WTC11 (cell line): ENCODE data around the gene MSI1. TPM values are rescaled to one million over a fixed set of nuclear protein-coding genes. Genes with fewer than 3 reads are reported as not detected.
A peak's percentile ranks its signal among the peaks of the same experiment; 100 is the strongest.

Source experiments
- ATAC-seq: fragments of 200-7000 bp; cut with Tn5 transposase; 2 replicates; pipeline ENCODE4 v1.10.0; 2021; ENCODE audit warnings: mild to moderate bottlenecking, moderate library complexity
- CTCF ChIA-PET: fragments of 300-600 bp; sonication (Branson Sonifier 250); formaldehyde crosslinking; loops from one replicate; lab custom pipeline; 2021; ENCODE audit warnings: antibody characterized with exemption; lab: Charles Lee
- POLR2A ChIA-PET: fragments of 350-600 bp; sonication (Branson Sonifier 250); formaldehyde crosslinking; loops from one replicate; lab custom pipeline; 2021; ENCODE audit warnings: antibody characterized with exemption; lab: Charles Lee
- DNase-seq: peaks from one replicate; pipeline ENCODE4 v3.0.0; 2021; ENCODE audit warnings: low spot score
- H3K27ac Mint-ChIP-seq: 2 replicates; pipeline ENCODE4 v1.8.0; 2021; ENCODE audit warnings: mixed read lengths
- H3K27me3 Mint-ChIP-seq: 2 replicates; pipeline ENCODE4 v1.8.0; 2021; ENCODE audit warnings: low read depth, mild to moderate bottlenecking, moderate library complexity, mixed read lengths
- H3K36me3 Mint-ChIP-seq: 2 replicates; pipeline ENCODE4 v1.8.0; 2021; ENCODE audit warnings: mixed read lengths
- H3K4me1 Mint-ChIP-seq: 2 replicates; pipeline ENCODE4 v1.8.0; 2022; ENCODE audit warnings: mixed read lengths
- H3K4me3 Mint-ChIP-seq: 2 replicates; pipeline ENCODE4 v1.8.0; 2021; ENCODE audit warnings: mild to moderate bottlenecking, moderate library complexity, mixed read lengths
- H3K9me3 Mint-ChIP-seq: 2 replicates; pipeline ENCODE4 v1.8.0; 2021; ENCODE audit warnings: mixed read lengths
- ELF4 ChIP-seq: sonication (generic); formaldehyde crosslinking; IDR thresholded peaks from 2 replicates; pipeline ENCODE4 v1.8.1; 2022; ENCODE audit warnings: low read depth, mild to moderate bottlenecking, moderate library complexity, missing genetic modification reagents
- EMX1 ChIP-seq: fragments of 250-450 bp; sonication (Bioruptor Pico); IDR thresholded peaks from 2 replicates; pipeline ENCODE4 v1.8.0; 2021; ENCODE audit warnings: mild to moderate bottlenecking
- ESRRA ChIP-seq: sonication (generic); formaldehyde crosslinking; IDR thresholded peaks from 2 replicates; pipeline ENCODE4 v1.8.1; 2022; ENCODE audit warnings: mild to moderate bottlenecking, missing genetic modification reagents, borderline replicate concordance
- FOXJ3 ChIP-seq: sonication (generic); formaldehyde crosslinking; IDR thresholded peaks from 2 replicates; pipeline ENCODE4 v1.9.0; 2021; ENCODE audit warnings: missing genetic modification reagents, mild to moderate bottlenecking, borderline replicate concordance
- FOXP1 ChIP-seq: sonication (generic); formaldehyde crosslinking; IDR thresholded peaks from 2 replicates; pipeline ENCODE4 v1.8.0; 2022; ENCODE audit warnings: missing genetic modification reagents, mild to moderate bottlenecking, moderate library complexity, borderline replicate concordance
- GABPB1 ChIP-seq: sonication (generic); formaldehyde crosslinking; IDR thresholded peaks from 2 replicates; pipeline ENCODE4 v1.8.1; 2023; ENCODE audit warnings: mild to moderate bottlenecking, missing genetic modification reagents
- NFE2L1 ChIP-seq: sonication (generic); formaldehyde crosslinking; IDR thresholded peaks from 2 replicates; pipeline ENCODE4 v1.8.1; 2023; ENCODE audit warnings: missing genetic modification reagents
- NFYB ChIP-seq: sonication (generic); formaldehyde crosslinking; conservative IDR thresholded peaks from 2 replicates; pipeline ENCODE4 v1.8.0; 2022; ENCODE audit warnings: low read depth, missing genetic modification reagents
- OVOL2 ChIP-seq: fragments of 250-450 bp; sonication (Bioruptor Pico); IDR thresholded peaks from 2 replicates; pipeline ENCODE4 v1.9.0; 2021; ENCODE audit warnings: mild to moderate bottlenecking, borderline replicate concordance
- PRRX2 ChIP-seq: fragments of 250-450 bp; sonication (Bioruptor Pico); IDR thresholded peaks from 2 replicates; pipeline ENCODE4 v1.8.0; 2021; ENCODE audit warnings: mild to moderate bottlenecking
- SMAD4 ChIP-seq: sonication (generic); formaldehyde crosslinking; IDR thresholded peaks from 2 replicates; pipeline ENCODE4 v1.8.0; 2022; ENCODE audit warnings: mild to moderate bottlenecking, missing genetic modification reagents
- TEAD1 ChIP-seq: sonication (generic); formaldehyde crosslinking; IDR thresholded peaks from 2 replicates; pipeline ENCODE4 v1.8.0; 2022; ENCODE audit warnings: mild to moderate bottlenecking, missing genetic modification reagents
- TEAD4 ChIP-seq: sonication (generic); formaldehyde crosslinking; IDR thresholded peaks from 2 replicates; pipeline ENCODE4 v1.8.0; 2022; ENCODE audit warnings: mild to moderate bottlenecking, missing genetic modification reagents
- ZNF317 ChIP-seq: sonication (generic); formaldehyde crosslinking; IDR thresholded peaks from 2 replicates; pipeline ENCODE4 v1.8.1; 2023; ENCODE audit warnings: low read depth, mild to moderate bottlenecking, moderate library complexity, missing genetic modification reagents, borderline replicate concordance
- ZNF671 ChIP-seq: fragments of 250-450 bp; sonication (Bioruptor Pico); IDR thresholded peaks from 2 replicates; pipeline ENCODE4 v1.8.0; 2021; ENCODE audit warnings: mild to moderate bottlenecking
- total RNA-seq: library from RNA; stranded (reverse); gene quantifications from 3 replicates; pipeline ENCODE4 v1.2.3, GENCODE V29; 2021
- TF ChIP-seq, protein P1 (sequence below): sonication (generic); formaldehyde crosslinking; IDR thresholded peaks from 2 replicates; pipeline ENCODE4 v1.8.0; 2023; ENCODE audit warnings: mild to moderate bottlenecking, missing genetic modification reagents
- TF ChIP-seq, protein P2 (sequence below): sonication (generic); formaldehyde crosslinking; IDR thresholded peaks from 2 replicates; pipeline ENCODE4 v1.8.1; 2022; ENCODE audit warnings: mild to moderate bottlenecking, moderate library complexity, missing genetic modification reagents
- TF ChIP-seq, protein P3 (sequence below): sonication (generic); formaldehyde crosslinking; IDR thresholded peaks from 2 replicates; pipeline ENCODE4 v1.8.1; 2023; ENCODE audit warnings: mild to moderate bottlenecking, missing genetic modification reagents
- TF ChIP-seq, protein P4 (sequence below): fragments of 250-450 bp; sonication (Bioruptor Pico); IDR thresholded peaks from 2 replicates; pipeline ENCODE4 v1.8.0; 2021; ENCODE audit warnings: mild to moderate bottlenecking
- TF ChIP-seq, protein P5 (sequence below): fragments of 200-600 bp; IDR thresholded peaks from 2 replicates; pipeline ENCODE4 v1.8.0; 2022; ENCODE audit warnings: antibody characterized with exemption

MSI1 gene
- total RNA-seq, 1 experiment from 2014 or later = 71.5 TPM

DNA sequence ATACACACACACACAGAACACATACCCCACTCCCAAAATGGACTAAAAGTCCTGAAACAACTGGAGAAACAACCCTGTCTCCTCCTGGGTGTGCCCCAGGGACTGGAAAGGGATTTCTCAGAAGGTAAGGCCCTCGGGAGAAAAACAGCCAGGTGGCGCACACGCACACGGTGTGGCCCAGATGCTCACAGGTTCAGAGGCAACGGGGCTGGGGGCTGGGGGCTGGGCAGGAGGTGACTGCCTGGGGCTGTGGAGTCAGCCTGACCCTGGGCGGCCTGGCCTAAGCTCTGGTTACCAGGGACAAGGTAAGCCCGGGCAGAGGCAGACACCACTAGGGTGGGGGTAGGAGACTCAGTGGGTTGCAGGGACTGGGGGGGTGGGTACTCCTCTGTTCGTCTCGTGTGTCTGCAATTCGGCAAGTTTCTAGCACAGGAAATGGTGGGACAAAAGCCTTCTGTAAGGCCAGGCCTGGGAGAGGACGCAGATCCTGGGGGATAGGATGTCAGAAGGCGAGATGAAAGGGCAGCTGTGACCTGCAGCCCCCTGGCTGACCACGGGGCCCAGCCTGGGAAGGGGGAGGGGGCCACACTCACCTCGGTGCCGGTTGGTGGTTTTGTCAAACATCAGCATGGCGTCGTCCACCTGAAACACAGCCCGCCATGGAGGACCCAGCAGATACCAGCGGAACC, 10.4 kb downstream of the MSI1 start:
- CTCF ChIA-PET = interaction anchor here (0.7 to 3.7 kb wide), 12 partner anchors 9 to 129 kb away, joined by 3 to 89 read pairs (median 4); partner anchors contain the start of gene COX6A1
- ATAC-seq = peak; percentile 53
- H3K36me3 Mint-ChIP-seq = peaks cover 36% of the 10 kb centered on the region

DNA sequence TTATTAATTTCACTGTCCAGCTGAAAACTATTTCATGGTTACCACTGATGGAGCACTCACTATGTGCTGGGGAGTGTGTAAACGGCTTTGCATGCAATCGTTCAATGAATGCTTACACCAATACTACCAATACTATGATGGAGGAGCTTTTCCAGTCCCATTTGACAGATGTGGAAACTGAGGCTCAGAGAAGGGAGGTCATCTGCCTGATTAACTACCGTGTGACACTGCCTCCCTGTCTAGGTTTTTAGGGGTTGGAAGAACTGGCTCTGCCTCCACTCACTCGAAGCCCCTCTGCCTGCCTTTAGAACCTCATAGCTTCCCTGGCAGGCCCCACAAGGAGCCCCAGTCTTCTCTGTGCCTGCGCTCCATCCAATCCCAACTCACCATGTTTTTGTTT, 11.9 kb downstream of the MSI1 start:
- Mint-ChIP-seq H3K4me3 (no peak overlapping the region), H3K9me3 (no peaks in the 10 kb centered on the region), H3K27ac (peak overlapping the region; percentile 63), H3K4me1 (peaks cover 30% of the 10 kb centered on the region), H3K36me3 (peaks cover 44% of the 10 kb centered on the region), H3K27me3 (no peaks in the 10 kb centered on the region)
- ChIA-PET CTCF (interaction anchor here (0.6 to 3.7 kb wide), 19 partner anchors 10 to 156 kb away, joined by 3 to 89 read pairs (median 4); partner anchors contain the start of genes COX6A1, GATC, RPLP0 and SRSF9), POLR2A (interaction anchor here (0.9 kb wide), 1 partner anchor 76 kb away, joined by 3 read pairs; no protein-coding TSS in a partner anchor)
- DNase-seq (no peak), ATAC-seq (no peak)
- TF ChIP-seq ZNF671 = no peak
- TF ChIP-seq, protein P1, sequence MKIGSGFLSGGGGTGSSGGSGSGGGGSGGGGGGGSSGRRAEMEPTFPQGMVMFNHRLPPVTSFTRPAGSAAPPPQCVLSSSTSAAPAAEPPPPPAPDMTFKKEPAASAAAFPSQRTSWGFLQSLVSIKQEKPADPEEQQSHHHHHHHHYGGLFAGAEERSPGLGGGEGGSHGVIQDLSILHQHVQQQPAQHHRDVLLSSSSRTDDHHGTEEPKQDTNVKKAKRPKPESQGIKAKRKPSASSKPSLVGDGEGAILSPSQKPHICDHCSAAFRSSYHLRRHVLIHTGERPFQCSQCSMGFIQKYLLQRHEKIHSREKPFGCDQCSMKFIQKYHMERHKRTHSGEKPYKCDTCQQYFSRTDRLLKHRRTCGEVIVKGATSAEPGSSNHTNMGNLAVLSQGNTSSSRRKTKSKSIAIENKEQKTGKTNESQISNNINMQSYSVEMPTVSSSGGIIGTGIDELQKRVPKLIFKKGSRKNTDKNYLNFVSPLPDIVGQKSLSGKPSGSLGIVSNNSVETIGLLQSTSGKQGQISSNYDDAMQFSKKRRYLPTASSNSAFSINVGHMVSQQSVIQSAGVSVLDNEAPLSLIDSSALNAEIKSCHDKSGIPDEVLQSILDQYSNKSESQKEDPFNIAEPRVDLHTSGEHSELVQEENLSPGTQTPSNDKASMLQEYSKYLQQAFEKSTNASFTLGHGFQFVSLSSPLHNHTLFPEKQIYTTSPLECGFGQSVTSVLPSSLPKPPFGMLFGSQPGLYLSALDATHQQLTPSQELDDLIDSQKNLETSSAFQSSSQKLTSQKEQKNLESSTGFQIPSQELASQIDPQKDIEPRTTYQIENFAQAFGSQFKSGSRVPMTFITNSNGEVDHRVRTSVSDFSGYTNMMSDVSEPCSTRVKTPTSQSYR (CRISPR knock-in tag) = no peak
- TF ChIP-seq PRRX2 (CRISPR knock-in tag) = no peak
- TF ChIP-seq SMAD4 = no peak
- no peak for TF ChIP-seq FOXJ3
- no peak for TF ChIP-seq NFYB (CRISPR knock-in tag)
- TF ChIP-seq NFE2L1 (CRISPR knock-in tag) = no peak
- no peak for TF ChIP-seq OVOL2 (CRISPR knock-in tag)
- TF ChIP-seq TEAD4 (CRISPR knock-in tag) = no peak
- no peak for TF ChIP-seq TEAD1 (CRISPR knock-in tag)
- TF ChIP-seq, protein P2, sequence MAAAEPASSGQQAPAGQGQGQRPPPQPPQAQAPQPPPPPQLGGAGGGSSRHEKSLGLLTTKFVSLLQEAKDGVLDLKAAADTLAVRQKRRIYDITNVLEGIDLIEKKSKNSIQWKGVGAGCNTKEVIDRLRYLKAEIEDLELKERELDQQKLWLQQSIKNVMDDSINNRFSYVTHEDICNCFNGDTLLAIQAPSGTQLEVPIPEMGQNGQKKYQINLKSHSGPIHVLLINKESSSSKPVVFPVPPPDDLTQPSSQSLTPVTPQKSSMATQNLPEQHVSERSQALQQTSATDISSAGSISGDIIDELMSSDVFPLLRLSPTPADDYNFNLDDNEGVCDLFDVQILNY (CRISPR knock-in tag) = no peak
- TF ChIP-seq ELF4 (CRISPR knock-in tag) = no peak
- no peak for TF ChIP-seq ZNF317
- TF ChIP-seq, protein P3, sequence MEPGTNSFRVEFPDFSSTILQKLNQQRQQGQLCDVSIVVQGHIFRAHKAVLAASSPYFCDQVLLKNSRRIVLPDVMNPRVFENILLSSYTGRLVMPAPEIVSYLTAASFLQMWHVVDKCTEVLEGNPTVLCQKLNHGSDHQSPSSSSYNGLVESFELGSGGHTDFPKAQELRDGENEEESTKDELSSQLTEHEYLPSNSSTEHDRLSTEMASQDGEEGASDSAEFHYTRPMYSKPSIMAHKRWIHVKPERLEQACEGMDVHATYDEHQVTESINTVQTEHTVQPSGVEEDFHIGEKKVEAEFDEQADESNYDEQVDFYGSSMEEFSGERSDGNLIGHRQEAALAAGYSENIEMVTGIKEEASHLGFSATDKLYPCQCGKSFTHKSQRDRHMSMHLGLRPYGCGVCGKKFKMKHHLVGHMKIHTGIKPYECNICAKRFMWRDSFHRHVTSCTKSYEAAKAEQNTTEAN (CRISPR knock-in tag) = no peak
- no peak for TF ChIP-seq EMX1
- no peak for TF ChIP-seq GABPB1 (CRISPR knock-in tag)

More for the DNA sequence above, 10.4 kb downstream of the MSI1 start:
- Mint-ChIP-seq H3K27me3 (no peaks in the 10 kb centered on the region), H3K9me3 (no peaks in the 10 kb centered on the region), H3K27ac (peak overlapping the region; percentile 19), H3K4me1 (peaks cover 44% of the 10 kb centered on the region), H3K4me3 (no peak overlapping the region)
- TF ChIP-seq NFE2L1 (CRISPR knock-in tag) (0 out of 2 replicates have a peak, but pooled peaks have one; percentile 14), FOXP1 (CRISPR knock-in tag) (peak; percentile 39; the same call in 1 of the 2 replicates), ESRRA (CRISPR knock-in tag) (no peak)
- TF ChIP-seq, protein P1 (CRISPR knock-in tag) = peak; percentile 63; the same call in 1 of the 2 replicates
- TF ChIP-seq, protein P4, sequence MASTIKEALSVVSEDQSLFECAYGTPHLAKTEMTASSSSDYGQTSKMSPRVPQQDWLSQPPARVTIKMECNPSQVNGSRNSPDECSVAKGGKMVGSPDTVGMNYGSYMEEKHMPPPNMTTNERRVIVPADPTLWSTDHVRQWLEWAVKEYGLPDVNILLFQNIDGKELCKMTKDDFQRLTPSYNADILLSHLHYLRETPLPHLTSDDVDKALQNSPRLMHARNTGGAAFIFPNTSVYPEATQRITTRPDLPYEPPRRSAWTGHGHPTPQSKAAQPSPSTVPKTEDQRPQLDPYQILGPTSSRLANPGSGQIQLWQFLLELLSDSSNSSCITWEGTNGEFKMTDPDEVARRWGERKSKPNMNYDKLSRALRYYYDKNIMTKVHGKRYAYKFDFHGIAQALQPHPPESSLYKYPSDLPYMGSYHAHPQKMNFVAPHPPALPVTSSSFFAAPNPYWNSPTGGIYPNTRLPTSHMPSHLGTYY (CRISPR knock-in tag) = no peak
- TF ChIP-seq, protein P5, sequence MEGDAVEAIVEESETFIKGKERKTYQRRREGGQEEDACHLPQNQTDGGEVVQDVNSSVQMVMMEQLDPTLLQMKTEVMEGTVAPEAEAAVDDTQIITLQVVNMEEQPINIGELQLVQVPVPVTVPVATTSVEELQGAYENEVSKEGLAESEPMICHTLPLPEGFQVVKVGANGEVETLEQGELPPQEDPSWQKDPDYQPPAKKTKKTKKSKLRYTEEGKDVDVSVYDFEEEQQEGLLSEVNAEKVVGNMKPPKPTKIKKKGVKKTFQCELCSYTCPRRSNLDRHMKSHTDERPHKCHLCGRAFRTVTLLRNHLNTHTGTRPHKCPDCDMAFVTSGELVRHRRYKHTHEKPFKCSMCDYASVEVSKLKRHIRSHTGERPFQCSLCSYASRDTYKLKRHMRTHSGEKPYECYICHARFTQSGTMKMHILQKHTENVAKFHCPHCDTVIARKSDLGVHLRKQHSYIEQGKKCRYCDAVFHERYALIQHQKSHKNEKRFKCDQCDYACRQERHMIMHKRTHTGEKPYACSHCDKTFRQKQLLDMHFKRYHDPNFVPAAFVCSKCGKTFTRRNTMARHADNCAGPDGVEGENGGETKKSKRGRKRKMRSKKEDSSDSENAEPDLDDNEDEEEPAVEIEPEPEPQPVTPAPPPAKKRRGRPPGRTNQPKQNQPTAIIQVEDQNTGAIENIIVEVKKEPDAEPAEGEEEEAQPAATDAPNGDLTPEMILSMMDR = 0 out of 2 replicates have a peak, but pooled peaks have one; percentile 14
- peak; percentile 76 for DNase-seq
- POLR2A ChIA-PET = interaction anchor here (0.8 to 1.3 kb wide), 4 partner anchors 8 to 85 kb away, joined by 4 to 6 read pairs (median 4); no protein-coding TSS in a partner anchor
